UCSD-AML1 (cell line): ENCODE data around the gene BRD2.

ENCODE experiments used
- DNase-seq: peaks from one replicate; lab custom pipeline; 2025; ENCODE audit not compliant: unreplicated experiment; lab: John Stamatoyannopoulos, UW

Gene BRD2

DNA sequence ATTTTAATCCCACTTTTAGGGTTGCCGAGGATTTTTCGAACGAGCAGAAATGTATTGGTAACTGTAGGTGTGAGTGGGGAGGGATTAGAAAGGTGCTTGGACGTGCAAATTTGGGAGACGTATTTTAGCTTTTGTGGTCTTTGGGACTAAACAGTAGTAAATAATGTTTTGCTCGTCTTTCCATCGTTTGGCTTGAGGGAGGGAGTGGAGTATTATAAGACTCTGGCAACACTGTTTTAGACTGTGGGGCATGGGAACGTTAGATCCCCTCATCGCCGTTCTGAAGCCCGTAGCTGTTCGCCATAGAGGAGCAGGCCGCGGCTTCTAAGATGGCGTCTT lies 2.8 kb downstream of the BRD2 start:
- no peak for DNase-seq

DNA sequence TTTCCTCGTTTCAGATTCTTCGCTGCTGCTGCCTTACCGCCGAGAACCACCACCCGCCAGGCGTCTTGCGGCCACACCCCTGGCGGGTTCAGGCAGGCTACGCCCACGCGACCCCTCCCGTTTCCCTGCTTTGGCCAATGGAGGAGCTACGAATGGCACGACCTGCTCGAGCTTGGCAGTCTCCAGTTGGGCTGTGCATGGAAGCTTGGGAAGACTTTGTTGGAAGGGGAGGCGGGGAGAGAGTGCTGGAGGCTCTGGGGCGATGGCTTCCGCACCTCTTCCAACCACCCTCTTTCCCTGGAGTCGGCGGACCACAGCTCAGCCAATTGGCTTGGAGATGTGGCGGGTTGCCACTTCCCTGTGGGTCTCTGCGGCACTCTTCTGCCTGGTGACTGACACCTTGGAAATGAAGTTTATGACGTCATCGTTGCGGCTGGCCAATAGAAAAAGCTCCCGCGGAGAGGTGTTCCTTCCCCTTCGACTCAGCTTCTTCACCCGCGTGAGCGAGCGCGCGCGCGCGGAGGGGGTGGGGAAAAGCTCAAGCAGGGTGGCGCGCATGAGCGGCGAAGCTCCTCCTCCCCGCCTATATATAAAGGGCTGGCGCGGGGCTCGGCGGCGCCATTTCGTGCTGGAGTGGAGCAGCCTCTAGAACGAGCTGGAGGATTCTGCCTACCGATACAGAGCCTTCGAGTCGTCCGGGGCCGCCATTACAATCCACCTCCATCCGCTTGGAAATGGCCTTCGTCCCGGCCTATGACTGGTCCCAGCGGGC lies 3.4 kb downstream of the BRD2 start:
- peak; percentile 100 for DNase-seq

DNA sequence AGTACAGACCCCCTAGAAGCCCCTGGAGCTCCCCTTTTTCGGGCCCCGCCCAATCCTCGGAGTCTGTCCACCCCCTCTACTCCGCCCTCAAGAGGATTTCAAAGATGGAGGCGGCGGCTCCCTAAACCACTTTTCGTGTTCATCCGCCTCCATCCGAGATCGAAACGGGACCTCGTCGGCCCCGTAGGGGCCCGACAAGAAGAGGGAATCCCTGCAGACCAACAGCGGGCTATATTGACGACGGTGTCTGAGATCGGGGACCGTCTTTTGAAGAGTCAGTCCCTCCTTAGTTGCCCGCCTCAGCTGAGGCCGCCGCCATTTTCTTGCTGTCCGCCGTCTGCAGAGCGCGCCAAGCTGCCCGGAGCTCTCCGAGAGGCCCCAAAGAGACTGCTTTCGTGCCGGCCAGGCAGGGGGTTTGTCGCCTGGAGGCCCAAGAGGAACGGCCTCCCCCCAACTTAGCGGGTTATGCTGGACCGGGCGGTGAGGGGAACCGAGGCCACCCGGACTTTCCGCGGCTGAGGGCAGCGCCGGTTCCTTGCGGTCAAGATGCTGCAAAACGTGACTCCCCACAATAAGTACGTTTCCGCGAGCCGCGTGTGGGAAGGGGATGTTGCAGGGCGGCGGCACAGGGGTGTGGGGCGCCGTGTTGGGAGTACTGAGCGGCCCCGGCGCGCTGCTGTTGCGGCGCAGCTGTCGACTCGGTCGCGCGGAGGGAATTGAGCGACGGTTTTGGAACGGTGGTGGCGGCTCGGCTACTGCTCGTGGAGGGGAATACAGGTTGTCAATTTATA lies 4.2 kb downstream of the BRD2 start:
- no peak for DNase-seq

DNA sequence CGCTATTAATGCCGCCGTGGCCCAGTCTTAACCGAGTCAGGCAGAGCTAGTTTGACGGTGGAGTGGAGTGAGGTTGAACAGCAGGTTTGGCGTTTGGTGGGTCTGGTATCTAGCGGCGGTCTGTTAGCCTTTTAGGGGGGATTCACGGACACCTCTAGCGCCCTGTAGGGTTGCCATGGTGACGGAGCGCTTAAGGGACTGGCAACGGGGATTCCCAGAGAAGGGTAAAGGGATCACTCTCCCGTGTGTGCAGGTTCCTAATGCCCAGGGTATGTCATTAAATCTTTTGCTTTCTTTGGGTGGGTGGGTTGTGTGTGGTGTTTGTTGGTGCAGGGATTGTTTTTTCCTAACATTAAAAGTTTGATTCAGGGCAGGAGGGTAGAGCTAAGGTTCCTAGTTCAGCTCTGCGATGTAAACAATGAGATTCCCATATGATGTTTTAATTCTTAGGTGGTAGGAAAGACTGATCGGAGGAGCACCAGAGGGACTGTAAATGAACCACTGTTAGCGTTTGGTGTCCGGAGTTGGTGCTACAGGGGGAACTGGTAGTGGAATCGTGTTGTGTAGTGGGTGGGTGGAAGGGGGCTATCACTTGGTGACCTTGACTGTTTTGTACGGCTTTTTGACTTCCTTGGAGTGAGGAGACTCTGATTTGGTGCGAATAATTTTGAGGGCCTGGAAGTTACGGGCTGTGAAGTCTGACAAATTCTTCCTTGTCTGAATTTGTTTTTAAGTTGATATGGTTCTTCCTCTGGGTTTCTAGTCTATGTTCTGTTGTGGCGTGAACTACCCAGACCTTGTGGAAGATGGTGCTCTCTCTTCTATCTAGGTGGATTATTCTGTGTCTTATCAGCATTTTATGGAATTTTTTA lies 5.0 kb downstream of the BRD2 start:
- no peak for DNase-seq

DNA sequence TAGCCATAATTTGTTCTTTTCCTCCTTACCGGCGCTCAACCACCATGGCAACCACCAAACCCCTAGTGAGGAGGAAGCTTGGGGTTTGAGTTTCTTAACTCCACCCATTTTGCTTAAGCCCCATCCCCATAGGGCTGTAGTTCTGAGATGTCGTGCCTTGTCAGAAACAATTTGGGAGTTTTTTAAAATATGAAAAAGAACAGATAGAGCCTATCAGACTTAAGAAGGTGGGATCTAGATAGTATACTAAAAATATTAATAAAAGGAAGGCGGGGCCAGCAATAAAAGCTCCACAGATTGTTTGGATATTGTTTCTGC lies 5.6 kb downstream of the BRD2 start:
- no peak for DNase-seq

DNA sequence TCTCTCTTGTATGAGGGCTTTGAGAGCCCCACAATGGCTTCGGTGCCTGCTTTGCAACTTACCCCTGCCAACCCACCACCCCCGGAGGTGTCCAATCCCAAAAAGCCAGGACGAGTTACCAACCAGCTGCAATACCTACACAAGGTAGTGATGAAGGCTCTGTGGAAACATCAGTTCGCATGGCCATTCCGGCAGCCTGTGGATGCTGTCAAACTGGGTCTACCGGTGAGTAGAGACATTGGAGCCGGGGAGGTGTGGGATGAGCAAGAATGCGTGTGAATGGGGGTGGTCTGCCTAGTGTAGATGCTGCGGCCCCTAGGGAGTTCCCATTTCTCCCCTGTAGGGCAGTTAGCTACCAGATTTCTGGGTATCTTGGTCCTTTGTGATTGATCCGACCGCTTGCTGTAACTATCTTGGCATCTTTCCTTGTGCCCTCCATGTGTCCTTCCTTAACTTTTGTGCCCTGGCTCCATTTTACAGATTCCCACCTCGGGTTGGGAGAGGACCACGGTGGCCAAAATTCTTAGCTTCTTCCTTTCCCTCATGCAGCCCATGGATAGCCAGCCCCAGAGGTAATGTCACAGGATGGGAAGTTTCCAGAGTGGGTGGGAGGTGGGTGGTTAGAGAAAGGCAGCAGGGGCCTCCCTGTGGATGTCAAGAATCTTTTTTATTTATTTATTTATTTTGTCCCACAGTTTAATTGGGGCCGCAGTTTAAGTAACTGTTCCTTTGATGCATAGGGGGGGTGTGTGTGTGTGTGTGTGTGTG lies 6.3 kb downstream of the BRD2 start:
- DNase-seq: no peak

DNA sequence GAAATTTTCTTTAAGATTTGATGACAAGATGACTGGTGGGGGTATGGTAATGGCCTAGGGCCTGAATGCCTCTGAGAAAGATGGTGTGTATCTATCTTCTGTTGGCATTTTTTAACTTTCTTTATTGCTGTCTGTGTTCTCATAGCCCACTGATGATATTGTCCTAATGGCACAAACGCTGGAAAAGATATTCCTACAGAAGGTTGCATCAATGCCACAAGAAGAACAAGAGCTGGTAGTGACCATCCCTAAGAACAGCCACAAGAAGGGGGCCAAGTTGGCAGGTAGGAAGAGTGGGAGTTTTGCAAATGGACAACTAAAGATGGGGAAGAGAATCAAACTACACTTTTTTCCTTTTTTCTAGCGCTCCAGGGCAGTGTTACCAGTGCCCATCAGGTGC lies 7.5 kb downstream of the BRD2 start:
- no peak for DNase-seq

DNA sequence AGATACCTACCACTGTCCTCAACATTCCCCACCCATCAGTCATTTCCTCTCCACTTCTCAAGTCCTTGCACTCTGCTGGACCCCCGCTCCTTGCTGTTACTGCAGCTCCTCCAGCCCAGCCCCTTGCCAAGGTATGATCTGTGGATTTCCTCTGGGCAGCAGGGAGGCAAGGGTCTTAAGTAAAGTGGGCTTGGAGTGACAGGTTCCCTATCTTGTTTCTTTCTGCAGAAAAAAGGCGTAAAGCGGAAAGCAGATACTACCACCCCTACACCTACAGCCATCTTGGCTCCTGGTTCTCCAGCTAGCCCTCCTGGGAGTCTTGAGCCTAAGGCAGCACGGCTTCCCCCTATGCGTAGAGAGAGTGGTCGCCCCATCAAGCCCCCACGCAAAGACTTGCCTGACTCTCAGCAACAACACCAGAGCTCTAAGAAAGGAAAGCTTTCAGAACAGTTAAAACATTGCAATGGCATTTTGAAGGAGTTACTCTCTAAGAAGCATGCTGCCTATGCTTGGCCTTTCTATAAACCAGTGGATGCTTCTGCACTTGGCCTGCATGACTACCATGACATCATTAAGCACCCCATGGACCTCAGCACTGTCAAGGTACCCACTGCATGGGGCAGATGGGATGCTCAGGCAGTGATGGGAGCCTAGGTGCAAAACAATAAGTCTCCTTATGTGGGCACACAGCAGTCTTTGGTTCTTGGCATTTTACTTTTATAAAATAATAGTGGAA lies 8.1 kb downstream of the BRD2 start:
- no peak for DNase-seq

DNA sequence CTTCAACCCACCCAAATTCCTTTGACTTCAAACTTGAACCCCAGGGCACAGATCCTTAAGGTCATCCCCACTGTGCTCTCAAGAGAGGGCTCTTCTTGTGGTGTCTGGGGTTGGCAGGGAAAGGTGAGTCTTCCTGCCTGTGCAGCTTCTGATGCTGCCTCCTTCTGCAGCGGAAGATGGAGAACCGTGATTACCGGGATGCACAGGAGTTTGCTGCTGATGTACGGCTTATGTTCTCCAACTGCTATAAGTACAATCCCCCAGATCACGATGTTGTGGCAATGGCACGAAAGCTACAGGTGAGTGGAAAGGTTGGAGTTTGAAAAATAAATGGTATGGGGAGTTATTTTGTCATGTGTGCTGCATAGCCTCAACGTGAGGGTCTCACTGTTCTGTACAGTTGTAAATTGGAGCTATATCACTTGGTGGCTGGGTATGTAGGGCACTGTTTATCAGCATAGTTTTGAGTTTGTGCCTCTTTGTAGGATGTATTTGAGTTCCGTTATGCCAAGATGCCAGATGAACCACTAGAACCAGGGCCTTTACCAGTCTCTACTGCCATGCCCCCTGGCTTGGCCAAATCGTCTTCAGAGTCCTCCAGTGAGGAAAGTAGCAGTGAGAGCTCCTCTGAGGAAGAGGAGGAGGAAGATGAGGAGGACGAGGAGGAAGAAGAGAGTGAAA lies 9.0 kb downstream of the BRD2 start:
- no peak for DNase-seq

DNA sequence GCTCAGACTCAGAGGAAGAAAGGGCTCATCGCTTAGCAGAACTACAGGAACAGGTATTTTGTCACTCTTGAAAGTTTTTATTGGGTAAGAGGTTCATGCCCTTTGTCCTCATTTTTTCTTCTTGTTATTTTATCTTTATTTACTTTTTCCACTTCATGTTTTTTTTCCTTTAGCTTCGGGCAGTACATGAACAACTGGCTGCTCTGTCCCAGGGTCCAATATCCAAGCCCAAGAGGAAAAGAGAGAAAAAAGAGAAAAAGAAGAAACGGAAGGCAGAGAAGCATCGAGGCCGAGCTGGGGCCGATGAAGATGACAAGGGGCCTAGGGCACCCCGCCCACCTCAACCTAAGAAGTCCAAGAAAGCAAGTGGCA lies 9.5 kb downstream of the BRD2 start:
- DNase-seq: no peak

DNA sequence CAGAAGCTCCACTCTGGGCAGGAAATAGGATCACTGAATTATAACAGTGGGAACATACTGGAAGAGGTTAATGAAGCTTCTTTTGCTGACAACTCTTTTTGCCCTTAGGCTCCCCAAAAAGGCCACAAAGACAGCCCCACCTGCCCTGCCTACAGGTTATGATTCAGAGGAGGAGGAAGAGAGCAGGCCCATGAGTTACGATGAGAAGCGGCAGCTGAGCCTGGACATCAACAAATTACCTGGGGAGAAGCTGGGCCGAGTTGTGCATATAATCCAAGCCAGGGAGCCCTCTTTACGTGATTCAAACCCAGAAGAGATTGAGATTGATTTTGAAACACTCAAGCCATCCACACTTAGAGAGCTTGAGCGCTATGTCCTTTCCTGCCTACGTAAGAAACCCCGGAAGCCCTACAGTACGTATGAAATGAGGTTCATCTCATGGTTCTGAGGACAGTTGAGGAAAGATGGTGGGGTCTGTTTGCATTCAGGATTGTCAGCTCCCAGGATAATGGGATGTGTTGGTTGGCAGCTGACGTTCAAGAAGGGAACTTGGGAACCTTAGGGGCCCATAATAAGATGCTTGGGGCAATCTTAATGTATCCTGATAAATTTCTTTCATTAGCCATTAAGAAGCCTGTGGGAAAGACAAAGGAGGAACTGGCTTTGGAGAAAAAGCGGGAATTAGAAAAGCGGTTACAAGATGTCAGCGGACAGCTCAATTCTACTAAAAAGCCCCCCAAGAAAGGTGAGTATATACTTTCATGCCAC lies 11.5 kb downstream of the BRD2 start:
- no peak for DNase-seq

DNA sequence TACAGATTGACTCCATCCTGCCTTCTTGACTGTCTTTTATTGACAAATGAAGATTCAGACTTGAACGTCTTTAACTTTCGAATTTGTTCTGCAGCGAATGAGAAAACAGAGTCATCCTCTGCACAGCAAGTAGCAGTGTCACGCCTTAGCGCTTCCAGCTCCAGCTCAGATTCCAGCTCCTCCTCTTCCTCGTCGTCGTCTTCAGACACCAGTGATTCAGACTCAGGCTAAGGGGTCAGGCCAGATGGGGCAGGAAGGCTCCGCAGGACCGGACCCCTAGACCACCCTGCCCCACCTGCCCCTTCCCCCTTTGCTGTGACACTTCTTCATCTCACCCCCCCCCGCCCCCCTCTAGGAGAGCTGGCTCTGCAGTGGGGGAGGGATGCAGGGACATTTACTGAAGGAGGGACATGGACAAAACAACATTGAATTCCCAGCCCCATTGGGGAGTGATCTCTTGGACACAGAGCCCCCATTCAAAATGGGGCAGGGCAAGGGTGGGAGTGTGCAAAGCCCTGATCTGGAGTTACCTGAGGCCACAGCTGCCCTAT lies 12.2 kb downstream of the BRD2 start:
- no peak for DNase-seq

DNA sequence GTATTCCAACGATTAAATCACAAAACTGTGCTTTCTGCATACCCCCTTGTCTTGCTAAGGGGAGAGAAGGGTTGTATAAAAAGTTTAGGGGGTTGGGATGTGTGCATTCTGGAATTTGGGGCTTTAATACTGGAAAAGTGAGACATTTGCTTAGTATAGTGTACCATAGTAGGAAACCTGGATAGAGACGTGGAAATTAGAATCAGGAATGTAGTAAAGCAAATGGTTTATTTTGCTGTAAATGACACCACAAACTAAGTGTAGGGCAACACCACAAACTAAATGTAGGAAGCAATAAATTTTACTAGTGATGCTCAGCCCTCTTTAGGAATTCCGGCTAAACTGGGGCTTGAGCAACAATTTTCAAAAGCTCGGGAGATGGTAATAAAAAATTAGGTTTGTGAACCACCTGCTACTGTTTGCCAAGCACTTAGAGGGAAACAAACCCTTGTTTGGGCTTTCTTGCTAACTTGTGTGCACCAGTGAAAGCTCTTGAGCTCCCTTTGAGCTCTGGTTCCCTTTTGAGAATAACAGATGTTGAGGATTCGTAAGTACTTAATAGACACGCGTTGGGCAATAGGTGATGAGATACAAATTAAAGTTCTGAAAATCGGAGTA lies 13.8 kb downstream of the BRD2 start:
- DNase-seq: no peak

DNA sequence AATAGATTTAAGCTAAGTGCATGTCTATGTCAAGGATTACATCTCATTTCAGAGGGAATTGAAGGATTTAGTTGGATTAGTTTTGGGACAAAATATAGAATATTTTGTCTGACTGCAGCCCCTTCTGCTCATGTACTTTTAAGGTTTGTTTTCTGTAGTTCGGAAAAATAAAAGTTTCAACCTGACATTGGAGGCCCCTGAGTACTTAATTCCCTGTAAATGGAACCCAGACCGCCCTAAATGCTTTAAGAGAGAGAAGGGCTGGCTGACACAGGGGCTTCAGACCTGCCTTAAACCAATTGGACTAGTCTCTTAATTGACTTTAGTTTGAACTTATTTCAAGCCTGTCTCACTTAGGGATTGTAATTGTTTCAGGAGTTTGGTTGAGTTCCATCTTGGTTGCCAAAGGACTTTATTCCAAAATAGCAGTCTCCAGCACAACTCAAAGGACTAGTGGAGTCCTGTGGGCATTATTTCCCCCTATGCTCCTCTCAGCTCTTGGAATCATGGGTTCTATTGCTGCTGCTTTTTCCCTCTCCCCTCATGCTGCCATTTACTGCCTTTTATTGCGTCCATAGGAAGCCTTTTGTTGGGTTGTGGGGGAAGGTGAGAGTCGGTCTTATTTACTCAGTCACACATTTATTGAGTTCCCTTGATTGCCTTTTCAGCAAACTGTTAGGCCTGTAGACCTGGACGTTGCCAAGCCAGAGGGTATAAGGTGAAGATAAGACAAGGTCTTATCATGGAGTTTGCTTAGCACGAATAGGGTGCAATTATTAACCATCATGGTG lies 14.5 kb downstream of the BRD2 start:
- no peak for DNase-seq

DNA sequence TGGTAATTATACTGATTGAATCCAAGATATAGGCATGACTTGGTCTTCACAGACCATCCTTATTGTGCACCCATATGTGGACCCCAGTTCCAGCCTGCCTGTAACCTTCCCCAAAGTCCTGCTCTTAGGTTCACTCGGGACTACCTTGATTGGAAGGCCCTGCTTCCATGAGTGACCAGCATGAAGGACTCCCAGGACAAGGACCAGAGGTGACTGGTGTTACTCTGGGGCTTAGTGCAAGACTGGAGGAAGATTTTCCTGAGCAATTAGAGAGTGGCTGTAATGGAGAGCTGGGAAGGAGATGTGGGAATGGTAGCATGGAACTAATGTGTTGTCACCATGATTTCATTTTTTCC lies 15.1 kb downstream of the BRD2 start:
- DNase-seq: no peak

DNA sequence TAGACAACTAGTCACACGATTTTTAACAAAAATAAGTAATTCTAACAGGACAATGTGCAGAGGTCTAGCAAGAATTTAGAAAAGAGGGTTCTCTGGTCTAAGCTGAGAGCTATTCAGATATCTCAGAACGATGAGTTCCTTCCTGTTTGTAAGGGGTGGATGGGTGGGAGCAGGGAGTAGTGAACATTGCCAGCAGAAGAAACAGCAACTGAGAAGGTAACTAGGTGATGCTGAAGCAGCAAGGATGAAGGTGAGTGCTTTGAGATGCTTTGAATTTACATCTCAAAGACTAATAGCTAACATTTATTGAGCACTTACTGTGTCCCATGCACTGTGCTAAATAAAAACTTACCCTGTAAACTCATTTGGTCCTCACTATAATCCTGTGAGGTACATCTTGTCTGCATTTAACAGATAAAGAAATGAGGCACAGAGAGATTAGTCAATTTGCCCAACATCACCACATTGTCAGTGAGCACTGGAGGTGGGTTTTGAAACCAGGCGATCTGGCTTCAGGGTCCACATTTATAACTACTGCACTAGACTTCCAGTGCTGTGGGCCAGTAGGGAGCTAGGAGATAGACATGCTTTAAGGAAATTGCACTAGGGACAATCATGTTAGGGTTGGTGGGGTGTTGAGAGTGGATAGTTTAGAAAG lies 15.7 kb downstream of the BRD2 start:
- DNase-seq: no peak
